ENCODE results near the gene SHKBP1. TPM values are rescaled to one million over a fixed set of nuclear protein-coding genes. Genes with fewer than 3 reads are reported as not detected.
A peak's percentile ranks its signal among the peaks of the same experiment; 100 is the strongest.

The SHKBP1 gene
- total RNA-seq, 1 donor from 2014 or later: 14.8 TPM

- peaks cover 17% of the 10 kb centered on the region for H3K36me3 ChIP-seq
- no peak for DNase-seq
- intact Hi-C loops (cut with micrococcal nuclease): no loop called here
- H3K4me3 ChIP-seq: peak overlapping the region; percentile 81
- no peaks in the 10 kb centered on the region for H3K9me3 ChIP-seq (replicated peaks)
- H3K4me1 ChIP-seq: peaks cover 24% of the 10 kb centered on the region
- H3K27me3 ChIP-seq (ENCODE audit: low read depth): no peaks in the 10 kb centered on the region
- H3K27ac ChIP-seq (replicated peaks): peak overlapping the region; percentile 90
- TF ChIP-seq CTCF (IDR thresholded peaks at IDR 0.05; ENCODE audit: borderline replicate concordance): no peak
Observed at GRCh38 chr19:40576151-40576584, 505 bp upstream of the SHKBP1 start.

GRCh38 chr19:40578442-40578908 is 1.8 kb downstream of the SHKBP1 start:
- Histone ChIP-seq H3K27ac (replicated peaks) (no peak overlapping the region), H3K4me1 (peaks cover 24% of the 10 kb centered on the region), H3K4me3 (peak overlapping the region; percentile 2), H3K27me3 (ENCODE audit: low read depth) (no peaks in the 10 kb centered on the region), H3K36me3 (peaks cover 40% of the 10 kb centered on the region), H3K9me3 (replicated peaks) (no peaks in the 10 kb centered on the region)
- no peak for DNase-seq
- intact Hi-C loops (cut with micrococcal nuclease): no loop called here
- no peak for TF ChIP-seq CTCF (IDR thresholded peaks at IDR 0.05; ENCODE audit: borderline replicate concordance)

- no peaks in the 10 kb centered on the region for H3K27me3 ChIP-seq (ENCODE audit: low read depth)
- DNase-seq: no peak
- H3K4me3 ChIP-seq: no peak overlapping the region
- peaks cover 24% of the 10 kb centered on the region for H3K4me1 ChIP-seq
- TF ChIP-seq CTCF (IDR thresholded peaks at IDR 0.05; ENCODE audit: borderline replicate concordance): no peak
- intact Hi-C loops (cut with micrococcal nuclease): no loop called here
- H3K27ac ChIP-seq (replicated peaks): no peak overlapping the region
- H3K9me3 ChIP-seq (replicated peaks): no peaks in the 10 kb centered on the region
- peaks cover 58% of the 10 kb centered on the region for H3K36me3 ChIP-seq
Observed at GRCh38 chr19:40580619-40581018, 3.9 kb downstream of the SHKBP1 start.

GRCh38 chr19:40581531-40581930 is 4.9 kb downstream of the SHKBP1 start:
- no peak for TF ChIP-seq CTCF (IDR thresholded peaks at IDR 0.05; ENCODE audit: borderline replicate concordance)
- Histone ChIP-seq H3K4me3 (no peak overlapping the region), H3K36me3 (peaks cover 66% of the 10 kb centered on the region), H3K9me3 (replicated peaks) (no peaks in the 10 kb centered on the region), H3K27me3 (ENCODE audit: low read depth) (no peaks in the 10 kb centered on the region), H3K4me1 (peaks cover 17% of the 10 kb centered on the region), H3K27ac (replicated peaks) (no peak overlapping the region)
- intact Hi-C loops (cut with micrococcal nuclease): no loop called here
- DNase-seq: no peak

- Histone ChIP-seq H3K4me3 (no peak overlapping the region), H3K9me3 (replicated peaks) (no peaks in the 10 kb centered on the region), H3K36me3 (peaks cover 75% of the 10 kb centered on the region), H3K27ac (replicated peaks) (no peak overlapping the region), H3K4me1 (peaks cover 9% of the 10 kb centered on the region), H3K27me3 (ENCODE audit: low read depth) (no peaks in the 10 kb centered on the region)
- TF ChIP-seq CTCF (IDR thresholded peaks at IDR 0.05; ENCODE audit: borderline replicate concordance): no peak
- intact Hi-C loops (cut with micrococcal nuclease): no loop called here
- no peak for DNase-seq
Observed at GRCh38 chr19:40582467-40582866, 5.8 kb downstream of the SHKBP1 start.
